H1 (cell line): ENCODE data around the gene MPPED2. TPM values are rescaled to one million over a fixed set of nuclear protein-coding genes. Genes with fewer than 3 reads are reported as not detected.

ENCODE experiments used
- CTCF ChIA-PET: fragments of 300-600 bp; sonication (Branson Sonifier 250); formaldehyde crosslinking; loops from one replicate; lab custom pipeline; 2021; ENCODE audit not compliant: partially characterized antibody; lab: Charles Lee
- POLR2A ChIA-PET: fragments of 300-600 bp; sonication (Branson Sonifier 250); formaldehyde crosslinking; loops from one replicate; lab custom pipeline; 2021; ENCODE audit warnings: inconsistent platforms; ENCODE audit not compliant: partially characterized antibody; lab: Charles Lee
- DNase-seq, 2 experiments: peaks; one replicate each; pipeline versions ENCODE4 v3.0.0 to v3.0.0-alpha.2; 2010 to 2022; ENCODE audit warnings: low spot score in 2 of 2, low read depth in 1 of 2, mixed read lengths in 1 of 2
- FAIRE-seq: peaks from 2 replicates; lab custom pipeline; 2011; peaks lifted over from hg19 to GRCh38; lab: Jason Lieb, UNC
- H2AFZ ChIP-seq: 2 replicates; pipeline ENCODE4 v1.8.1; 2012; ENCODE audit warnings: low read length, inconsistent platforms
- H2AK5ac ChIP-seq: 2 replicates; pipeline ENCODE4 v1.6.1; 2013; ENCODE audit warnings: low read depth, low read length
- H2BK120ac ChIP-seq: replicated peaks from 2 replicates; pipeline ENCODE3; 2013; ENCODE audit warnings: low read depth, low read length, inconsistent platforms
- H2BK12ac ChIP-seq: 2 replicates; pipeline ENCODE4 v1.6.1; 2013; ENCODE audit warnings: low read depth, low read length
- H2BK15ac ChIP-seq: 2 replicates; pipeline ENCODE4 v1.6.1; 2013; ENCODE audit warnings: low read length
- H2BK20ac ChIP-seq: 2 replicates; pipeline ENCODE4 v1.6.1; 2013; ENCODE audit warnings: low read length
- H2BK5ac ChIP-seq: 2 replicates; pipeline ENCODE4 v1.6.1; 2013; ENCODE audit warnings: low read depth, low read length
- H3K14ac ChIP-seq: 2 replicates; pipeline ENCODE4 v1.6.1; 2013; ENCODE audit warnings: inconsistent platforms; ENCODE audit not compliant: insufficient read length
- H3K18ac ChIP-seq: 2 replicates; pipeline ENCODE4 v1.6.1; 2013; ENCODE audit warnings: low read length; ENCODE audit errors: extremely low read depth
- H3K23ac ChIP-seq: 2 replicates; pipeline ENCODE4 v1.6.1; 2013; ENCODE audit warnings: inconsistent platforms; ENCODE audit not compliant: insufficient read length
- H3K23me2 ChIP-seq: 2 replicates; pipeline ENCODE4 v1.6.1; 2013; ENCODE audit warnings: low read depth, low read length
- H3K27ac ChIP-seq: 2 replicates; pipeline ENCODE4 v1.6.1; 2011; ENCODE audit warnings: low read depth, low read length, inconsistent platforms
- H3K27me3 ChIP-seq, 4 experiments: replicated peaks in 1 of 4; 1 replicate in 1 of 4; 2 replicates in 3 of 4; pipeline versions ENCODE4 v1.6.1 to v1.8.1; 2011 to 2013; ENCODE audit warnings: low read length in 3 of 4, mild to moderate bottlenecking in 3 of 4, inconsistent platforms in 2 of 4, mixed read lengths in 2 of 4, moderate library complexity in 1 of 4; ENCODE audit not compliant: control insufficient read depth in 3 of 4, insufficient read depth in 3 of 4; ENCODE audit errors: extremely low read depth in 1 of 4
- H3K36me3 ChIP-seq, 4 experiments: 2 replicates each; pipeline versions ENCODE4 v1.6.1 to v1.8.1; 2011 to 2013; ENCODE audit warnings: mild to moderate bottlenecking in 4 of 4, low read length in 3 of 4, moderate library complexity in 2 of 4, control low read depth in 1 of 4, inconsistent platforms in 1 of 4; ENCODE audit not compliant: insufficient read depth in 4 of 4, control insufficient read depth in 2 of 4
- H3K4ac ChIP-seq: replicated peaks from 2 replicates; pipeline ENCODE3; 2013; ENCODE audit warnings: low read length, low read depth, mixed read lengths, inconsistent platforms; ENCODE audit not compliant: insufficient read length
- H3K4me1 ChIP-seq, 4 experiments: replicated peaks in 1 of 4; 1 replicate in 1 of 4; 2 replicates in 3 of 4; pipeline versions ENCODE4 v1.6.1 to v1.8.1; 2011 to 2013; ENCODE audit warnings: low read length in 3 of 4, inconsistent platforms in 2 of 4, mixed read lengths in 1 of 4; ENCODE audit not compliant: insufficient read depth in 4 of 4, control insufficient read depth in 3 of 4
- H3K4me2 ChIP-seq, 2 experiments: 2 replicates each; pipeline versions ENCODE4 v1.6.1 to v1.8.1; 2011 to 2013; ENCODE audit warnings: low read depth in 2 of 2, low read length in 2 of 2, control low read depth in 1 of 2, inconsistent platforms in 1 of 2, mild to moderate bottlenecking in 1 of 2; ENCODE audit not compliant: insufficient read depth in 1 of 2
- H3K4me3 ChIP-seq, 4 experiments: fragments of 200-600, 300-600 bp in 1 of 4; sonication (generic), shearing (Covaris generic), sonication (Bioruptor Twin) in 1 of 4; 2 replicates each; pipeline versions ENCODE4 v1.5.1 to v1.8.1; 2011 to 2016; ENCODE audit warnings: low read length in 4 of 4, low read depth in 3 of 4, control low read depth in 2 of 4, inconsistent platforms in 2 of 4, mild to moderate bottlenecking in 2 of 4, mixed read lengths in 1 of 4, moderate library complexity in 1 of 4; ENCODE audit not compliant: insufficient read depth in 2 of 4; ENCODE audit errors: extremely low read depth in 1 of 4
- H3K56ac ChIP-seq: replicated peaks from 2 replicates; pipeline ENCODE3; 2013; ENCODE audit warnings: low read depth, mild to moderate bottlenecking, mixed read lengths, low read length, inconsistent platforms; ENCODE audit not compliant: insufficient read length
- H3K79me1 ChIP-seq: 2 replicates; pipeline ENCODE4 v1.6.1; 2013; ENCODE audit warnings: low read depth, low read length, control low read depth
- H3K79me2 ChIP-seq, 2 experiments: 2 replicates each; pipeline versions ENCODE4 v1.6.1 to v1.8.1; 2012 to 2013; ENCODE audit warnings: low read length in 2 of 2, mild to moderate bottlenecking in 2 of 2, inconsistent platforms in 1 of 2; ENCODE audit not compliant: insufficient read depth in 2 of 2, control insufficient read depth in 1 of 2
- H3K9ac ChIP-seq, 4 experiments: replicated peaks in 1 of 4; 1 replicate in 1 of 4; 2 replicates in 3 of 4; pipeline versions ENCODE4 v1.6.1 to v1.8.1; 2011 to 2013; ENCODE audit warnings: low read depth in 3 of 4, low read length in 3 of 4, control low read depth in 2 of 4, mild to moderate bottlenecking in 2 of 4, moderate library complexity in 2 of 4, inconsistent platforms in 1 of 4; ENCODE audit errors: extremely low read depth in 1 of 4
- H3K9me3 ChIP-seq, 2 experiments: 2 replicates each; pipeline versions ENCODE4 v1.6.1 to v1.8.1; 2012 to 2013; ENCODE audit warnings: mild to moderate bottlenecking in 2 of 2, moderate library complexity in 2 of 2, control low read depth in 1 of 2, inconsistent platforms in 1 of 2, low read depth in 1 of 2, low read length in 1 of 2, mixed read lengths in 1 of 2; ENCODE audit not compliant: insufficient read depth in 2 of 2
- H4K20me1 ChIP-seq, 2 experiments: replicated peaks in 1 of 2; 2 replicates each; pipeline versions ENCODE3 to v1.8.1; 2011 to 2013; ENCODE audit warnings: inconsistent platforms in 2 of 2, low read length in 2 of 2, mild to moderate bottlenecking in 1 of 2; ENCODE audit not compliant: insufficient read depth in 2 of 2, control insufficient read depth in 1 of 2
- H4K5ac ChIP-seq: 2 replicates; pipeline ENCODE4 v1.6.1; 2013; ENCODE audit warnings: low read length, low read depth, mixed read lengths, inconsistent platforms; ENCODE audit not compliant: insufficient read length
- H4K8ac ChIP-seq: 2 replicates; pipeline ENCODE4 v1.8.0; 2013; ENCODE audit warnings: mild to moderate bottlenecking, moderate library complexity, low read length, inconsistent platforms; ENCODE audit not compliant: insufficient read depth; ENCODE audit errors: extremely low read depth
- H4K91ac ChIP-seq: replicated peaks from 2 replicates; pipeline ENCODE3; 2013; ENCODE audit warnings: low read length, mixed read lengths, inconsistent platforms; ENCODE audit not compliant: insufficient read length
- CEBPB ChIP-seq: IDR thresholded peaks from 2 replicates; pipeline ENCODE4 v1.6.1; 2012; ENCODE audit warnings: low read depth, low read length
- WGBS, 2 experiments: shearing (Covaris generic) in 1 of 2; methylation state at CpG; one replicate each; pipeline versions ENCODE4 v1.1.6 to v1.1.7; 2013 to 2015; ENCODE audit warnings: low lambda C conversion rate in 2 of 2, mixed read lengths in 2 of 2, inconsistent platforms in 1 of 2, low coverage in 1 of 2, missing lambda C conversion rate in 1 of 2; ENCODE audit not compliant: insufficient replicate concordance in 2 of 2, insufficient coverage in 1 of 2, insufficient read length in 1 of 2; ENCODE audit errors: extremely low coverage in 1 of 2, missing lambda C conversion rate in 1 of 2; 5-methylcytosine and 5-hydroxymethylcytosine counted together
- polyA plus RNA-seq, 7 experiments: library from polyadenylated mRNA; depleted of rRNA in 3 of 7; stranded (reverse) in 5 of 7; unstranded in 2 of 7; fragments of >200 nt in 5 of 7; fragments of 200-250 nt in 2 of 7; gene quantifications; 1 replicate in 5 of 7; 2 replicates in 1 of 7; 4 replicates in 1 of 7; pipeline versions ENCODE4 v1.2.1 to v1.2.3, GENCODE V29; 2011 to 2013; ENCODE audit warnings: missing spikeins in 2 of 7, mixed read lengths in 2 of 7
- total RNA-seq: library from RNA; stranded (reverse); fragmentation: NEBNext Ultra II Directional; extraction: Animal tissue kit (Norgen Biotek cat#: 25700); gene quantifications from 2 replicates; pipeline ENCODE4 v1.2.1, GENCODE V29; 2021

The MPPED2 gene
- total and polyA plus RNA-seq, 2 of the 8 experiments (the other 6 are each of a cell fraction or from before 2014, with no cell fraction given), result 1.3 to 3.5 TPM

DNA sequence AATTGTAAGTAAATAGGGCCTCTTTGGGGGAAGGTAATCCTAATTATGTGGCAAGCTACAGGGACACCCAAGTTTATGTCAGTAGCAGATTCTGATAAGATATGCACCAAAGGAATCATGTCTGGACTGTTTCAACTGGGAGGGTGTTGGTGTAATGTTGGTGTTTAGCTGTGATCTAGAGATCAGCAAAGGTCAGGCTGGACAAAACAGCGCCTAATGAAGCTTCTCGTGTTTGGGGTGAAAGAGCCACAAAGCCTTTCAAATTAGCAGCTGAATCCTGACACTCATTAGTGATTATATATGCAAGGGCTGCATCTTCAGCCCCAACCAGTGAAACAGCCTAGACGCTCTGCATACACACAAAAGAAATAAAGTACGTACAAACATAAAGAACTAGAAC, 106.3 kb downstream of the MPPED2 start:
- H3K9ac ChIP-seq, result no peak overlapping the region
- H2AFZ ChIP-seq, result no peak overlapping the region
- no peaks in the 10 kb centered on the region for H4K20me1 ChIP-seq
- H4K91ac ChIP-seq, result no peak overlapping the region
- ChIA-PET CTCF (interaction anchor here (0.6 to 0.7 kb wide), 2 partner anchors 123 to 1093 kb away, joined by 3 read pairs; no protein-coding TSS in a partner anchor), POLR2A (interaction anchor here (0.9 to 1.4 kb wide), 2 partner anchors 10 to 53 kb away, joined by 3 read pairs; no protein-coding TSS in a partner anchor)
- H3K9me3 ChIP-seq, result no peaks in the 10 kb centered on the region
- peak overlapping the region; percentile 40 for H2BK120ac ChIP-seq
- H4K8ac ChIP-seq, result no peak overlapping the region
- H3K56ac ChIP-seq, result no peak overlapping the region
- no peak overlapping the region; the same call in 1 of the 2 replicates for H2BK5ac ChIP-seq
- no peak overlapping the region for H2AK5ac ChIP-seq
- no peak overlapping the region for H2BK12ac ChIP-seq
- no peak for TF ChIP-seq CEBPB
- no peaks in the 10 kb centered on the region for H3K27me3 ChIP-seq
- no peaks in the 10 kb centered on the region for H3K36me3 ChIP-seq
- H4K5ac ChIP-seq, result no peak overlapping the region
- no peaks in the 10 kb centered on the region for H3K79me1 ChIP-seq
- H3K14ac ChIP-seq, result no peak overlapping the region
- peak overlapping the region; percentile 16 to 23; a peak in 2 of 4 replicates for H3K4me2 ChIP-seq
- no peaks in the 10 kb centered on the region for H3K79me2 ChIP-seq
- H2BK20ac ChIP-seq, result peak overlapping the region; percentile 96; the same call in 1 of the 2 replicates
- 31% methylated on average over 4 of the region's 4 CpGs; no CpG with 5 or more reads in 1 of the 2 experiments for WGBS, 2 experiments
- no peak overlapping the region for H3K23ac ChIP-seq
- no peak overlapping the region for H3K4me3 ChIP-seq
- no peak overlapping the region for H3K18ac ChIP-seq
- no peak overlapping the region for H3K4ac ChIP-seq
- H2BK15ac ChIP-seq, result no peak overlapping the region
- no peak for DNase-seq
- H3K4me1 ChIP-seq, result peaks cover 4 to 20% (median 14%) of the 10 kb centered on the region in 4 experiments; a peak in 5 of 7 replicates
- H3K27ac ChIP-seq, result no peak overlapping the region
- no peaks in the 10 kb centered on the region for H3K23me2 ChIP-seq
- FAIRE-seq, result no peak
